Osteoblast (primary cell): Measurements from ENCODE around the gene SAMD8. TPM values are rescaled to one million over a fixed set of nuclear protein-coding genes. Genes with fewer than 3 reads are reported as not detected.

Experiments
- DNase-seq: peaks from one replicate; pipeline ENCODE4 v3.0.0; 2011; ENCODE audit warnings: low spot score, mixed read lengths; ENCODE audit not compliant: insufficient read length; ENCODE audit errors: missing footprints
- H2AFZ ChIP-seq: 2 replicates; pipeline ENCODE4 v1.6.0; 2011; ENCODE audit warnings: mild to moderate bottlenecking, low read length
- H3K27ac ChIP-seq: 2 replicates; pipeline ENCODE4 v1.5.1; 2011; ENCODE audit warnings: mild to moderate bottlenecking, low read depth, low read length, moderate library complexity
- H3K27me3 ChIP-seq: 2 replicates; pipeline ENCODE4 v1.6.0; 2012; ENCODE audit warnings: mild to moderate bottlenecking, control low read depth, inconsistent platforms, low read length, moderate library complexity; ENCODE audit not compliant: insufficient read depth
- H3K36me3 ChIP-seq: 2 replicates; pipeline ENCODE4 v1.5.1; 2011; ENCODE audit warnings: mild to moderate bottlenecking, low read length, control low read depth, moderate library complexity; ENCODE audit not compliant: insufficient read depth
- H3K4me1 ChIP-seq: 2 replicates; pipeline ENCODE4 v1.5.1; 2011; ENCODE audit warnings: mild to moderate bottlenecking, low read length, control low read depth, moderate library complexity; ENCODE audit not compliant: insufficient read depth
- H3K4me2 ChIP-seq: 2 replicates; pipeline ENCODE4 v1.6.0; 2011; ENCODE audit warnings: mild to moderate bottlenecking, low read length; ENCODE audit not compliant: insufficient read depth
- H3K4me3 ChIP-seq: fragments of 200-600 bp; sonication (generic); 3 replicates; pipeline ENCODE4 v1.5.1; 2012; ENCODE audit warnings: mild to moderate bottlenecking, low read length, inconsistent platforms; ENCODE audit not compliant: insufficient read depth
- H3K79me2 ChIP-seq: 2 replicates; pipeline ENCODE4 v1.6.0; 2012; ENCODE audit warnings: mild to moderate bottlenecking, low read length, control low read depth, inconsistent platforms; ENCODE audit not compliant: insufficient read depth
- H3K9me3 ChIP-seq: 2 replicates; pipeline ENCODE4 v1.5.1; 2011; ENCODE audit warnings: low read depth, low read length, control low read depth
- H4K20me1 ChIP-seq: 2 replicates; pipeline ENCODE4 v1.6.0; 2012; ENCODE audit warnings: mild to moderate bottlenecking, low read length, control low read depth; ENCODE audit not compliant: insufficient read depth
- CTCF ChIP-seq: IDR thresholded peaks from 2 replicates; pipeline ENCODE4 v1.5.1; 2011; ENCODE audit warnings: mild to moderate bottlenecking, low read depth, low read length, moderate library complexity; ENCODE audit errors: extremely low read depth
- total RNA-seq: library from RNA; depleted of rRNA; stranded (reverse); fragments of >200 nt; gene quantifications from 2 replicates; pipeline ENCODE4 v1.2.3, GENCODE V29; 2012

Gene SAMD8
- total RNA-seq, 1 donor: 31.5 TPM

- Histone ChIP-seq H3K36me3 (peaks cover 72% of the 10 kb centered on the region), H2AFZ (no peak overlapping the region), H3K27me3 (no peaks in the 10 kb centered on the region), H3K4me1 (peaks cover 39% of the 10 kb centered on the region), H3K27ac (peak overlapping the region; percentile 15), H3K4me3 (no peak overlapping the region), H3K79me2 (peaks cover 80% of the 10 kb centered on the region), H3K9me3 (no peaks in the 10 kb centered on the region), H3K4me2 (no peak overlapping the region), H4K20me1 (peaks cover 21% of the 10 kb centered on the region)
- no peak for TF ChIP-seq CTCF
- no peak for DNase-seq
These were observed 112.1 kb downstream of the SAMD8 start for GRCh38 chr10:75223507-75223906.

- no peak overlapping the region for H3K4me3 ChIP-seq
- peaks cover 74% of the 10 kb centered on the region for H3K36me3 ChIP-seq
- no peak overlapping the region for H2AFZ ChIP-seq
- no peak for DNase-seq
- no peaks in the 10 kb centered on the region for H3K27me3 ChIP-seq
- H4K20me1 ChIP-seq: peaks cover 38% of the 10 kb centered on the region
- H3K9me3 ChIP-seq: no peaks in the 10 kb centered on the region
- H3K4me2 ChIP-seq: peak overlapping the region; percentile 61
- peak overlapping the region; percentile 67 for H3K27ac ChIP-seq
- TF ChIP-seq CTCF: no peak
- peaks cover 68% of the 10 kb centered on the region for H3K79me2 ChIP-seq
- H3K4me1 ChIP-seq: peaks cover 60% of the 10 kb centered on the region
These were observed 114.6 kb downstream of the SAMD8 start for GRCh38 chr10:75226095-75226494.

- Histone ChIP-seq H3K9me3 (no peaks in the 10 kb centered on the region), H4K20me1 (peaks cover 38% of the 10 kb centered on the region), H3K4me3 (no peak overlapping the region), H3K27me3 (no peaks in the 10 kb centered on the region), H3K4me2 (no peak overlapping the region), H2AFZ (no peak overlapping the region), H3K4me1 (peaks cover 60% of the 10 kb centered on the region), H3K27ac (peak overlapping the region; percentile 67), H3K36me3 (peaks cover 74% of the 10 kb centered on the region), H3K79me2 (peaks cover 63% of the 10 kb centered on the region)
- no peak for TF ChIP-seq CTCF
- DNase-seq: no peak
These were observed 115.2 kb downstream of the SAMD8 start for GRCh38 chr10:75226656-75227055.

- no peaks in the 10 kb centered on the region for H3K27me3 ChIP-seq
- no peaks in the 10 kb centered on the region for H3K9me3 ChIP-seq
- H4K20me1 ChIP-seq: peaks cover 34% of the 10 kb centered on the region
- H3K36me3 ChIP-seq: peaks cover 67% of the 10 kb centered on the region
- H3K4me3 ChIP-seq: no peak overlapping the region
- peak overlapping the region; percentile 43 for H3K27ac ChIP-seq
- DNase-seq: no peak
- TF ChIP-seq CTCF: no peak
- H2AFZ ChIP-seq: no peak overlapping the region
- peaks cover 47% of the 10 kb centered on the region for H3K79me2 ChIP-seq
- H3K4me2 ChIP-seq: no peak overlapping the region
- peaks cover 55% of the 10 kb centered on the region for H3K4me1 ChIP-seq
These were observed 116.8 kb downstream of the SAMD8 start for GRCh38 chr10:75228278-75228677.
